NB4 (cell line): ENCODE data around the gene SRP9.

Experiments used
- MYC ChIP-seq: IDR thresholded peaks from 2 replicates; pipeline ENCODE4 v1.6.1; 2011; ENCODE audit warnings: low read depth, low read length
- POLR2A ChIP-seq: IDR thresholded peaks from 2 replicates; pipeline ENCODE4 v1.6.1; 2011; ENCODE audit warnings: mild to moderate bottlenecking; ENCODE audit not compliant: insufficient read length; ENCODE audit errors: extremely low read depth
- TF ChIP-seq, protein P1 (sequence below): IDR thresholded peaks from one replicate; pipeline ENCODE4 v1.5.1; 2012; ENCODE audit warnings: low read depth, low read length
- TF ChIP-seq, protein P2 (sequence below): IDR thresholded peaks from 2 replicates; pipeline ENCODE4 v1.6.1; 2011; ENCODE audit warnings: low read depth, low read length

DNA sequence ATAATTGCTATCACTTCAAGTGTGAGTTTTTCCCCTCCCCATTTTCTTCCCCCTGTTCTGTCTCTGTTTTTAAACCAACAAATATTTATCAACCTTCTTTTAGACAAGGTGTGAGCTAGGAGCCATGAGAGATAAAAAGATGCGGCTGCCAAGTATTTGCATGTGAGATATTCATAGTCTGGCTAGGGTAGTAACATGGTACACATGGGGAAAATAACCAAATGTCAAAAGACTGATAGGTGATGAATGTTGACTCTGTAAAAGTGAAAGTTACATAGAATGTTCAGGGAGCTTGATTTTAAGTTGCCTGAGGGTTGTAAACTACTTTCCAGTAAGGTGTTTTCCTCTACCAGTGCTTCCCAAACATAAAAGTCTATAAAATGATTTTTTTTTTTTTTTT, 25.4 kb upstream of the SRP9 start:
- TF ChIP-seq, protein P1, sequence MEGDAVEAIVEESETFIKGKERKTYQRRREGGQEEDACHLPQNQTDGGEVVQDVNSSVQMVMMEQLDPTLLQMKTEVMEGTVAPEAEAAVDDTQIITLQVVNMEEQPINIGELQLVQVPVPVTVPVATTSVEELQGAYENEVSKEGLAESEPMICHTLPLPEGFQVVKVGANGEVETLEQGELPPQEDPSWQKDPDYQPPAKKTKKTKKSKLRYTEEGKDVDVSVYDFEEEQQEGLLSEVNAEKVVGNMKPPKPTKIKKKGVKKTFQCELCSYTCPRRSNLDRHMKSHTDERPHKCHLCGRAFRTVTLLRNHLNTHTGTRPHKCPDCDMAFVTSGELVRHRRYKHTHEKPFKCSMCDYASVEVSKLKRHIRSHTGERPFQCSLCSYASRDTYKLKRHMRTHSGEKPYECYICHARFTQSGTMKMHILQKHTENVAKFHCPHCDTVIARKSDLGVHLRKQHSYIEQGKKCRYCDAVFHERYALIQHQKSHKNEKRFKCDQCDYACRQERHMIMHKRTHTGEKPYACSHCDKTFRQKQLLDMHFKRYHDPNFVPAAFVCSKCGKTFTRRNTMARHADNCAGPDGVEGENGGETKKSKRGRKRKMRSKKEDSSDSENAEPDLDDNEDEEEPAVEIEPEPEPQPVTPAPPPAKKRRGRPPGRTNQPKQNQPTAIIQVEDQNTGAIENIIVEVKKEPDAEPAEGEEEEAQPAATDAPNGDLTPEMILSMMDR, result no peak
- TF ChIP-seq, protein P2, sequence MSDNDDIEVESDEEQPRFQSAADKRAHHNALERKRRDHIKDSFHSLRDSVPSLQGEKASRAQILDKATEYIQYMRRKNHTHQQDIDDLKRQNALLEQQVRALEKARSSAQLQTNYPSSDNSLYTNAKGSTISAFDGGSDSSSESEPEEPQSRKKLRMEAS, result no peak
- no peak for TF ChIP-seq POLR2A
- no peak for TF ChIP-seq MYC
